Stimulated activated naive CD8-positive, alpha-beta T cell treated with anti-CD3 and anti-CD28 coated beads, Interleukin-15, Interleukin-2, amounts not matched to agents 100 ng/mL and 50 ng/mL, for 24 hours (primary cell): Measurements from ENCODE around the gene MEX3C.

Experiments used
- H3K27ac Mint-ChIP-seq: one replicate; pipeline ENCODE4 v1.8.0; 2021; ENCODE audit warnings: mild to moderate bottlenecking, mixed read lengths
- H3K27me3 Mint-ChIP-seq: one replicate; pipeline ENCODE4 v1.8.0; 2021; ENCODE audit warnings: mixed read lengths
- H3K36me3 Mint-ChIP-seq: one replicate; pipeline ENCODE4 v1.8.0; 2021; ENCODE audit warnings: low read depth, mixed read lengths
- H3K4me1 Mint-ChIP-seq: one replicate; pipeline ENCODE4 v1.8.0; 2021; ENCODE audit warnings: low read depth, mixed read lengths
- H3K4me3 Mint-ChIP-seq: one replicate; pipeline ENCODE4 v1.8.0; 2021; ENCODE audit warnings: mild to moderate bottlenecking, mixed read lengths
- H3K9me3 Mint-ChIP-seq: one replicate; pipeline ENCODE4 v1.8.0; 2021; ENCODE audit warnings: mixed read lengths

Gene MEX3C

DNA sequence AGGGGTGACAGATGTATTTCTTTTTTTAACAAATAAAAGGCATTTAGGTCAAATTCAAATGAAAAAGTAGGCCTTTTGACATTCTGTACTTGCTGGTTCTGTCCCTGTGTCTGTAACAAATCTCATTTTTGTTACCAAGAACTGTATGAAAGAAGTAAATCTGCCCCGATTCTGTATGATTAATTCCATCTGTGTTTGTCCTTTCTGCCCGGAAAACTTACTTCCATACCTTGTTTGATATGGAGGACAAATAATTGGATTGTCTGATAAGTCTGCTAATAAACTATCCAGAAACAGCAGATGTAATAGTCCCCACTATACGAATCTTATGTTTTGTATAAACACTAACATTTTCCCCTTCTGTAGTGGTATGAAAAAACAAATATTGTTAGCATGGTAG lies 69.8 kb downstream of the MEX3C start:
- Mint-ChIP-seq H3K9me3 (no peaks in the 10 kb centered on the region), H3K27ac (no peak overlapping the region), H3K36me3 (no peaks in the 10 kb centered on the region), H3K27me3 (peaks cover 7% of the 10 kb centered on the region), H3K4me1 (no peaks in the 10 kb centered on the region), H3K4me3 (no peak overlapping the region)

GRCh38 chr18:51125976-51126375 lies 71.5 kb downstream of the MEX3C start:
- Mint-ChIP-seq H3K27me3 (peaks cover 7% of the 10 kb centered on the region), H3K36me3 (no peaks in the 10 kb centered on the region), H3K27ac (no peak overlapping the region), H3K9me3 (no peaks in the 10 kb centered on the region), H3K4me3 (no peak overlapping the region), H3K4me1 (no peaks in the 10 kb centered on the region)
